HepG2 (cell line): Measurements from ENCODE around the gene IL1RL2.

Experiments
- ATF1 ChIP-seq: IDR thresholded peaks from 2 replicates; pipeline ENCODE4 v1.6.1; 2016; ENCODE audit warnings: mild to moderate bottlenecking, control low read depth
- ELF4 ChIP-seq: sonication (generic); formaldehyde crosslinking; IDR thresholded peaks from 2 replicates; pipeline ENCODE4 v1.5.0; 2020; ENCODE audit warnings: missing genetic modification reagents, mild to moderate bottlenecking, moderate library complexity, borderline replicate concordance
- KDM2A ChIP-seq: sonication (generic); formaldehyde crosslinking; IDR thresholded peaks from 2 replicates; pipeline ENCODE4 v1.4.0; 2020; ENCODE audit warnings: low read depth, missing genetic modification reagents, borderline replicate concordance
- NR3C1 ChIP-seq: sonication (generic); formaldehyde crosslinking; IDR thresholded peaks from 2 replicates; pipeline ENCODE4 v1.4.0; 2020; ENCODE audit warnings: missing genetic modification reagents
- POLR2A ChIP-seq, 2 experiments: IDR thresholded peaks; 2 replicates each; pipeline ENCODE4 v1.6.1; 2011; ENCODE audit warnings: low read depth in 2 of 2, low read length in 2 of 2, mild to moderate bottlenecking in 1 of 2, moderate library complexity in 1 of 2; ENCODE audit not compliant: insufficient read depth in 1 of 2
- SMC3 ChIP-seq: IDR thresholded peaks from 2 replicates; pipeline ENCODE4 v1.6.1; 2011; ENCODE audit warnings: low read length, improper control_type of control experiment
- U2AF1 ChIP-seq: fragments of 200-400 bp; formaldehyde crosslinking; optimal IDR thresholded peaks from 2 replicates; pipeline ENCODE3; 2017; ENCODE audit warnings: mild to moderate bottlenecking, low read depth, low read length
- ZFP36L1 ChIP-seq: sonication (generic); formaldehyde crosslinking; IDR thresholded peaks from 2 replicates; pipeline ENCODE4 v1.8.0; 2022; ENCODE audit warnings: mild to moderate bottlenecking, missing genetic modification reagents, moderate library complexity
- ZNF350 ChIP-seq: sonication (generic); formaldehyde crosslinking; IDR thresholded peaks from 2 replicates; pipeline ENCODE4 v1.4.0; 2020; ENCODE audit warnings: mild to moderate bottlenecking, low read depth, missing genetic modification reagents, borderline replicate concordance
- TF ChIP-seq, protein P1 (sequence below): sonication (generic); formaldehyde crosslinking; IDR thresholded peaks from 2 replicates; pipeline ENCODE4 v1.4.0; 2020; ENCODE audit warnings: missing genetic modification reagents
- TF ChIP-seq, protein P2 (sequence below): sonication (generic); formaldehyde crosslinking; IDR thresholded peaks from 2 replicates; pipeline ENCODE4 v1.5.0; 2020; ENCODE audit warnings: mild to moderate bottlenecking, missing genetic modification reagents, moderate library complexity

GRCh38 chr2:102191501-102191900 is 4.7 kb downstream of the IL1RL2 start:
- TF ChIP-seq ATF1 (CRISPR knock-in tag) (no peak), NR3C1 (no peak), ZNF350 (no peak), U2AF1 (no peak), POLR2A (IDR thresholded peaks at IDR 0.05; ENCODE audit: insufficient read depth in 1 of 2, low read depth in 2 of 2, low read length in 2 of 2) (no peak), ELF4 (CRISPR knock-in tag) (no peak), SMC3 (no peak), KDM2A (CRISPR knock-in tag) (no peak), ZFP36L1 (CRISPR knock-in tag) (no peak)
- TF ChIP-seq, protein P1, sequence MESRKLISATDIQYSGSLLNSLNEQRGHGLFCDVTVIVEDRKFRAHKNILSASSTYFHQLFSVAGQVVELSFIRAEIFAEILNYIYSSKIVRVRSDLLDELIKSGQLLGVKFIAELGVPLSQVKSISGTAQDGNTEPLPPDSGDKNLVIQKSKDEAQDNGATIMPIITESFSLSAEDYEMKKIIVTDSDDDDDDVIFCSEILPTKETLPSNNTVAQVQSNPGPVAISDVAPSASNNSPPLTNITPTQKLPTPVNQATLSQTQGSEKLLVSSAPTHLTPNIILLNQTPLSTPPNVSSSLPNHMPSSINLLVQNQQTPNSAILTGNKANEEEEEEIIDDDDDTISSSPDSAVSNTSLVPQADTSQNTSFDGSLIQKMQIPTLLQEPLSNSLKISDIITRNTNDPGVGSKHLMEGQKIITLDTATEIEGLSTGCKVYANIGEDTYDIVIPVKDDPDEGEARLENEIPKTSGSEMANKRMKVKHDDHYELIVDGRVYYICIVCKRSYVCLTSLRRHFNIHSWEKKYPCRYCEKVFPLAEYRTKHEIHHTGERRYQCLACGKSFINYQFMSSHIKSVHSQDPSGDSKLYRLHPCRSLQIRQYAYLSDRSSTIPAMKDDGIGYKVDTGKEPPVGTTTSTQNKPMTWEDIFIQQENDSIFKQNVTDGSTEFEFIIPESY (CRISPR knock-in tag), result no peak
- TF ChIP-seq, protein P2, sequence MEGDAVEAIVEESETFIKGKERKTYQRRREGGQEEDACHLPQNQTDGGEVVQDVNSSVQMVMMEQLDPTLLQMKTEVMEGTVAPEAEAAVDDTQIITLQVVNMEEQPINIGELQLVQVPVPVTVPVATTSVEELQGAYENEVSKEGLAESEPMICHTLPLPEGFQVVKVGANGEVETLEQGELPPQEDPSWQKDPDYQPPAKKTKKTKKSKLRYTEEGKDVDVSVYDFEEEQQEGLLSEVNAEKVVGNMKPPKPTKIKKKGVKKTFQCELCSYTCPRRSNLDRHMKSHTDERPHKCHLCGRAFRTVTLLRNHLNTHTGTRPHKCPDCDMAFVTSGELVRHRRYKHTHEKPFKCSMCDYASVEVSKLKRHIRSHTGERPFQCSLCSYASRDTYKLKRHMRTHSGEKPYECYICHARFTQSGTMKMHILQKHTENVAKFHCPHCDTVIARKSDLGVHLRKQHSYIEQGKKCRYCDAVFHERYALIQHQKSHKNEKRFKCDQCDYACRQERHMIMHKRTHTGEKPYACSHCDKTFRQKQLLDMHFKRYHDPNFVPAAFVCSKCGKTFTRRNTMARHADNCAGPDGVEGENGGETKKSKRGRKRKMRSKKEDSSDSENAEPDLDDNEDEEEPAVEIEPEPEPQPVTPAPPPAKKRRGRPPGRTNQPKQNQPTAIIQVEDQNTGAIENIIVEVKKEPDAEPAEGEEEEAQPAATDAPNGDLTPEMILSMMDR (CRISPR knock-in tag), result no peak
